GM18951 (cell line): Measurements from ENCODE around the gene NACC2.
"Not testable (repeated sequence)": the region's sequence is repeated elsewhere in the genome, so short reads cannot be mapped to it uniquely, and the experiment has no call there.

Source experiments
- POLR2A ChIP-seq: IDR thresholded peaks from 4 replicates; pipeline ENCODE4 v1.6.1; 2011; ENCODE audit warnings: mild to moderate bottlenecking; ENCODE audit not compliant: insufficient read length, insufficient read depth; ENCODE audit errors: extremely low read depth
- in situ Hi-C: fragments of 300-500 bp; cut with MboI; formaldehyde crosslinking; loops from one replicate; pipeline ENCODE4 v1.12.0; 2022; ENCODE audit warnings: low sequenced_read_pairs, mixed read lengths, inconsistent platforms; ENCODE audit not compliant: unreplicated experiment

Gene NACC2

GRCh38 chr9:136062657-136063439, 32.2 kb downstream of the NACC2 start:
- no peak for TF ChIP-seq POLR2A
- in situ Hi-C loops = no loop called here

- in situ Hi-C loops = not testable (repeated sequence)
Measured at GRCh38 chr9:136061916-136062315, 33.2 kb downstream of the NACC2 start.

GRCh38 chr9:136061405-136061804, 33.7 kb downstream of the NACC2 start:
- in situ Hi-C loops = no loop called here
- no peak for TF ChIP-seq POLR2A

- no peak for TF ChIP-seq POLR2A
Measured at GRCh38 chr9:136060671-136061371, 34.3 kb downstream of the NACC2 start.

GRCh38 chr9:136059851-136060670, 35.0 kb downstream of the NACC2 start:
- in situ Hi-C loops = no loop called here

More at GRCh38 chr9:136060671-136061371, 34.3 kb downstream of the NACC2 start:
- in situ Hi-C loops = no loop called here

GRCh38 chr9:136059321-136059791, 35.7 kb downstream of the NACC2 start:
- TF ChIP-seq POLR2A = no peak
- in situ Hi-C loops = no loop called here

More at GRCh38 chr9:136059851-136060670, 35.0 kb downstream of the NACC2 start:
- no peak for TF ChIP-seq POLR2A

- in situ Hi-C loops = no loop called here
- no peak for TF ChIP-seq POLR2A
Measured at GRCh38 chr9:136058801-136059302, 36.2 kb downstream of the NACC2 start.

- in situ Hi-C loops = no loop called here
- TF ChIP-seq POLR2A = no peak
Measured at GRCh38 chr9:136058084-136058483, 37.0 kb downstream of the NACC2 start.

- in situ Hi-C loops = no loop called here
- TF ChIP-seq POLR2A = no peak
Measured at GRCh38 chr9:136057236-136058081, 37.6 kb downstream of the NACC2 start.

GRCh38 chr9:136056546-136057235, 38.4 kb downstream of the NACC2 start:
- in situ Hi-C loops = no loop called here

GRCh38 chr9:136055715-136056545, 39.2 kb downstream of the NACC2 start:
- in situ Hi-C loops = no loop called here
- TF ChIP-seq POLR2A = no peak

More at GRCh38 chr9:136056546-136057235, 38.4 kb downstream of the NACC2 start:
- TF ChIP-seq POLR2A = no peak
